A549 (cell line): Measurements from ENCODE around the gene GPR160. TPM values are rescaled to one million over a fixed set of nuclear protein-coding genes. Genes with fewer than 3 reads are reported as not detected.

Source experiments
- ATAC-seq, 2 experiments: fragments of 200-7000 bp in 1 of 2; fragments of >200 bp in 1 of 2; cut with Nextera tagmentation in 1 of 2; cut with Tn5 transposase in 1 of 2; 3 replicates each; pipeline versions ENCODE4 v1.8.0 to v1.9.1; 2018 to 2020; ENCODE audit warnings: mild to moderate bottlenecking in 1 of 2, moderate library complexity in 1 of 2
- CTCF ChIA-PET: fragments of 300-600 bp; sonication (Branson Sonifier 250); formaldehyde crosslinking; extraction: SDS; loops from one replicate; lab custom pipeline; 2021; ENCODE audit warnings: antibody characterized with exemption, inconsistent platforms; lab: Yijun Ruan, JAX
- POLR2A ChIA-PET: fragments of 350-600 bp; formaldehyde crosslinking; extraction: SDS; loops from one replicate; lab custom pipeline; 2021; ENCODE audit warnings: antibody characterized with exemption, inconsistent platforms; lab: Yijun Ruan, JAX
- DNase-seq, 2 experiments: peaks; one replicate each; pipeline versions ENCODE4 v3.0.0 to v3.0.0-alpha.2; 2011 to 2016; ENCODE audit warnings: low read depth in 1 of 2, low spot score in 1 of 2
- FAIRE-seq: peaks from 2 replicates; lab custom pipeline; 2011; peaks lifted over from hg19 to GRCh38; lab: Jason Lieb, UNC
- H3K27ac ChIP-seq, 2 experiments: fragments of >200 bp; sonication (Bioruptor Twin); formaldehyde crosslinking; 3 replicates each; pipeline ENCODE4 v1.5.1; 2016 to 2017
- H3K4me1 ChIP-seq: fragments of >200 bp; sonication (Bioruptor Twin); formaldehyde crosslinking; 3 replicates; pipeline ENCODE4 v1.6.1; 2016
- H3K4me2 ChIP-seq: fragments of >200 bp; sonication (Bioruptor Twin); formaldehyde crosslinking; 3 replicates; pipeline ENCODE4 v1.6.1; 2016
- H3K4me3 ChIP-seq: fragments of >200 bp; sonication (Bioruptor Twin); formaldehyde crosslinking; 3 replicates; pipeline ENCODE4 v1.5.1; 2016
- H3K9me3 ChIP-seq: fragments of >200 bp; sonication (Bioruptor Twin); formaldehyde crosslinking; 3 replicates; pipeline ENCODE4 v1.6.1; 2016
- BCL3 ChIP-seq: fragments of >200 bp; sonication (Bioruptor Twin); formaldehyde crosslinking; IDR thresholded peaks from 3 replicates; pipeline ENCODE4 v1.6.1; 2016
- CEBPB ChIP-seq, 2 experiments: fragments of >200 bp in 1 of 2; sonication (Bioruptor Twin) in 1 of 2; formaldehyde crosslinking in 1 of 2; IDR thresholded peaks; 2 replicates each; pipeline ENCODE4 v1.6.1; 2012 to 2016
- CHD4 ChIP-seq: fragments of 200-600 bp; sonication (generic); IDR thresholded peaks from 2 replicates; pipeline ENCODE4 v1.6.1; 2016; ENCODE audit warnings: antibody characterized with exemption, mild to moderate bottlenecking, borderline replicate concordance
- E2F6 ChIP-seq: IDR thresholded peaks from 2 replicates; pipeline ENCODE4 v1.6.1; 2012; ENCODE audit warnings: low read depth, borderline replicate concordance
- ESRRA ChIP-seq: fragments of 150-350 bp; IDR thresholded peaks from 2 replicates; pipeline ENCODE4 v1.6.1; 2014; ENCODE audit warnings: mild to moderate bottlenecking, low read length, borderline replicate concordance
- FOSB ChIP-seq: fragments of 250-450 bp; sonication (Bioruptor Pico); IDR thresholded peaks from 2 replicates; pipeline ENCODE4 v1.5.0; 2020; ENCODE audit warnings: mild to moderate bottlenecking, moderate library complexity
- FOSL2 ChIP-seq, 2 experiments: fragments of 450-650 bp in 1 of 2; fragments of >200 bp in 1 of 2; sonication (Bioruptor Twin) in 1 of 2; formaldehyde crosslinking; IDR thresholded peaks; 2 replicates each; pipeline versions ENCODE4 v1.5.0 to v1.6.1; 2016 to 2020; ENCODE audit warnings: mild to moderate bottlenecking in 1 of 2, moderate library complexity in 1 of 2
- HDAC2 ChIP-seq: fragments of 200-600 bp; sonication (generic); IDR thresholded peaks from 2 replicates; pipeline ENCODE4 v1.6.1; 2016
- HOXB13 ChIP-seq: fragments of 250-450 bp; sonication (Bioruptor Pico); IDR thresholded peaks from 2 replicates; pipeline ENCODE4 v1.5.0; 2020; ENCODE audit warnings: low read depth, mild to moderate bottlenecking, moderate library complexity
- MAX ChIP-seq: IDR thresholded peaks from 2 replicates; pipeline ENCODE4 v1.6.1; 2012
- PBX3 ChIP-seq: IDR thresholded peaks from 2 replicates; pipeline ENCODE4 v1.6.1; 2012
- PHF8 ChIP-seq: fragments of 200-600 bp; sonication (generic); IDR thresholded peaks from 2 replicates; pipeline ENCODE4 v1.6.1; 2016; ENCODE audit warnings: low read depth, mild to moderate bottlenecking, antibody characterized with exemption, moderate library complexity, borderline replicate concordance
- RAD21 ChIP-seq, 2 experiments: fragments of >200 bp in 1 of 2; sonication (Bioruptor Twin) in 1 of 2; formaldehyde crosslinking in 1 of 2; IDR thresholded peaks in 1 of 2; conservative IDR thresholded peaks in 1 of 2; 2 replicates in 1 of 2; 3 replicates in 1 of 2; pipeline ENCODE4 v1.6.1; 2012 to 2018; ENCODE audit warnings: inconsistent platforms in 1 of 2
- RARB ChIP-seq: fragments of 250-450 bp; sonication (Bioruptor Pico); IDR thresholded peaks from 2 replicates; pipeline ENCODE4 v1.8.0; 2021; ENCODE audit warnings: mild to moderate bottlenecking, moderate library complexity
- RCOR1 ChIP-seq: fragments of 150-350 bp; IDR thresholded peaks from 2 replicates; pipeline ENCODE4 v1.6.1; 2014; ENCODE audit warnings: antibody characterized with exemption, low read length, low read depth
- REST ChIP-seq: fragments of 200-600 bp; sonication (generic); IDR thresholded peaks from 2 replicates; pipeline ENCODE4 v1.6.1; 2016; ENCODE audit warnings: antibody characterized with exemption, mild to moderate bottlenecking, moderate library complexity
- RNF2 ChIP-seq: fragments of 200-600 bp; sonication (generic); IDR thresholded peaks from 2 replicates; pipeline ENCODE4 v1.6.1; 2016; ENCODE audit warnings: low read depth, mild to moderate bottlenecking, antibody characterized with exemption, moderate library complexity, borderline replicate concordance
- TFCP2L1 ChIP-seq: fragments of 250-450 bp; sonication (Bioruptor Pico); IDR thresholded peaks from 2 replicates; pipeline ENCODE4 v1.5.0; 2021; ENCODE audit warnings: mild to moderate bottlenecking
- ZC3H11A ChIP-seq: fragments of 450-650 bp; IDR thresholded peaks from 2 replicates; pipeline ENCODE4 v1.6.1; 2014; ENCODE audit warnings: antibody characterized with exemption, mild to moderate bottlenecking
- ZSCAN20 ChIP-seq: fragments of 250-450 bp; sonication (Bioruptor Pico); IDR thresholded peaks from 2 replicates; pipeline ENCODE4 v1.8.0; 2022; ENCODE audit warnings: mild to moderate bottlenecking, moderate library complexity
- WGBS: methylation state at CpG from one replicate; pipeline ENCODE4 v1.1.6; 2017; ENCODE audit errors: missing lambda C conversion rate; 5-methylcytosine and 5-hydroxymethylcytosine counted together
- polyA plus RNA-seq, 4 experiments: library from polyadenylated mRNA; depleted of rRNA in 3 of 4; stranded (reverse); fragments of >200 nt; fragmentation: RNase III in 1 of 4; extraction: RNeasy Plus Mini Kit Qiagen cat#74134 plus additional on column Dnase treatment in 1 of 4; gene quantifications; 2 replicates in 3 of 4; 3 replicates in 1 of 4; pipeline ENCODE4 v1.2.3, GENCODE V29; 2011 to 2017

GPR160 gene
- polyA plus RNA-seq, 2 of the 4 experiments (the other 2 are of a cell fraction), result 2.0 to 6.3 TPM

- FAIRE-seq, result no peak
- ChIA-PET POLR2A (no interaction called here), CTCF (no interaction called here)
- ATAC-seq, result no peak
- Histone ChIP-seq H3K4me1 (0 out of 3 replicates have a peak, but pooled peaks cover 3% of the 10 kb centered on the region), H3K4me2 (no peak overlapping the region), H3K4me3 (no peak overlapping the region), H3K27ac (no peak overlapping the region), H3K9me3 (no peaks in the 10 kb centered on the region)
- TF ChIP-seq CHD4, result no peak
- no peak for TF ChIP-seq FOSB (CRISPR knock-in tag)
- TF ChIP-seq RAD21 (conservative IDR thresholded peaks at IDR 0.05 in 1 of 2, IDR thresholded peaks at IDR 0.05 in 1 of 2), result no peak
- TF ChIP-seq FOSL2 (IDR thresholded peaks at IDR 0.05), result no peak
- TF ChIP-seq FOSL2 (CRISPR knock-in tag; IDR thresholded peaks at IDR 0.05), result no peak
- no peak for DNase-seq
- 89% methylated on average over 1 of the region's 1 CpG for WGBS
Observed at GRCh38 chr3:170002879-170003278, 34.9 kb upstream of the GPR160 start.

GRCh38 chr3:170003881-170004356, 33.9 kb upstream of the GPR160 start:
- 87% methylated on average over 2 of the region's 2 CpGs for WGBS
- CTCF ChIA-PET, result no interaction called here
- H3K4me3 ChIP-seq, result no peak overlapping the region
- POLR2A ChIA-PET, result no interaction called here
- no peak for FAIRE-seq
- no peak for ATAC-seq
- H3K27ac ChIP-seq, result no peak overlapping the region
- DNase-seq, result no peak
- H3K4me2 ChIP-seq, result no peak overlapping the region
- no peaks in the 10 kb centered on the region for H3K9me3 ChIP-seq
- no peaks in the 10 kb centered on the region for H3K4me1 ChIP-seq
- no peak for TF ChIP-seq RCOR1
- TF ChIP-seq HOXB13 (CRISPR knock-in tag), result no peak
- no peak for TF ChIP-seq ZSCAN20 (CRISPR knock-in tag)
- TF ChIP-seq RNF2, result no peak
- no peak for TF ChIP-seq PBX3
- no peak for TF ChIP-seq ZC3H11A
- no peak for TF ChIP-seq BCL3
- TF ChIP-seq ESRRA, result no peak
- TF ChIP-seq HDAC2, result no peak
- no peak for TF ChIP-seq CEBPB (IDR thresholded peaks at IDR 0.05)
- TF ChIP-seq E2F6, result no peak
- TF ChIP-seq PHF8, result no peak
- TF ChIP-seq MAX, result no peak
- TF ChIP-seq TFCP2L1 (CRISPR knock-in tag), result no peak
- no peak for TF ChIP-seq RARB (CRISPR knock-in tag)
- TF ChIP-seq REST, result no peak
